Measurements from ENCODE around the gene LRPAP1.
"Not testable (repeated sequence)": the region's sequence is repeated elsewhere in the genome, so short reads cannot be mapped to it uniquely, and the experiment has no call there.

LRPAP1 gene

DNA sequence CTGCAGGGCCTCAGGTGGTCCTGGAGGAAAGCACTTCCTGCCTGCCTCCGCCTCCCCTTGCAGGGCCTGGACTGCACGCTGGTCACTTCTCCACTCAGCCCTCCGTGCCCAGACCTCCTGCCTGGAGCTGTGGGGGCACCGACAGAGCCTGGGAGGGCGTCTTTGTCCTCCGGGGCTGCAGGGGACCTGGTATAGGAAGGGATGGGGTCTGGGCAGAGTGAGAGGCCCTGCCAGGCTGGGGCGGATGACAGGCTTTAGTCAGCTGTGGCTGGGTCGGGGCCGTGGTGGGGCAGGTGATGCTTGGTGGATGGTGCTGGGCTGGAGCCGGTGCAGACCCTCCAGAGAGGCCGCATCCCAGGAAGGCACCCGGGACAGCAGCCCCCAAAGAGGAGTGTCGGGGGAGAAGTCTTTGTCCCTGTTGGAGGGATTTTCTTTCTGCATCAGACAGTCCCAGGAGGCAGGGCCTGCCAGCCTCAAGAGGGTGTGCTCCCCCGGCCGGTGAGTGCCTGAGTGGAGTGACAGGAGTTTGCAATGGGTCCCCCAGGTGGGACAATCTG is 67.8 kb downstream of the LRPAP1 start:
- DNase-seq (ENCODE audit: low spot score in 2 of 2) (no peak), ATAC-seq (no peak)
- H3K4me1 Mint-ChIP-seq, result no peaks in the 10 kb centered on the region
- no peaks in the 10 kb centered on the region for H3K9me3 Mint-ChIP-seq
- H3K4me3 Mint-ChIP-seq, result no peak overlapping the region
- H3K36me3 Mint-ChIP-seq, result no peaks in the 10 kb centered on the region
- H3K27ac Mint-ChIP-seq, result no peak overlapping the region

DNA sequence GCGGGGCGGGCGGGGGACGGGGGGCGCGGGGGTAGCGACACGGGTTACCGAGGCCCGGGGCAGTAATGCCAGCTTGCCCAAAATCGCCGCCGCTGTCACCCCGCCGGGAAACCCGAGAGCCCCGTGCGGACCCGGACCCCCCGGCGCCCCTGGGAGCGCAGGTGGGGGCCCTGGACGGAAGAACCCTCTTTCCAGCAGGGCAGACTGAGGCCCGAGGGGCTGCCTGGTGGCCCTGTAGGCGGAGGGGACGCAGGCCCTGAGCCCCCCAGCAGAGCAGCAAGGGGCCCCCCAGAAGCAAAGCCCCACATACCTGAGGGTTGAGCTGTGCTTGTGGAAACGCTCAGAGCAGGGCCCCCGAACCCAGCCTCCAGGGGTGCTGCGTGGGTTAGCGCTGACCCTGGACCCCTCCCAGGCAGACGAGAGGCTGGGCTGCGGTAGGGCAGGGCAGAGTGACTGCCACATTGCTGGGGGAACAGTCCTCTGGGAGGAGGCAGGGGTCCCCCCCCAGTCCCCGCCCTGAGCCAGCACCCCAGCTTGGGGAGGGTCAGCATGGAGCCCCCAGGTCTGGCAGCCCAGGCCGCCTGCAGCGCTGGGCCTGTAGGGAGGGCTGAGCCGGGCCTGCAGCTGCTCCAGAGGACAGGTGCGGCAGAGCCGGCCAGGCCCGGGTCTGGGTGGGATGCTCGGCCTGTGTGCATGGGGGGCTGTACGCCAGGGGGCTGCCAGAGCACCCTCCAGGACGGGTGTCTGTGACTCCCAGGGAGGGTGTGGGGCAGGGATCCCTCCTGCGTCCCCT is 68.5 kb downstream of the LRPAP1 start:
- H3K36me3 Mint-ChIP-seq, result no peaks in the 10 kb centered on the region
- no peak for DNase-seq (ENCODE audit: low spot score in 2 of 2)
- no peak for ATAC-seq
- H3K27ac Mint-ChIP-seq, result no peak overlapping the region
- H3K4me3 Mint-ChIP-seq, result no peak overlapping the region
- no peaks in the 10 kb centered on the region for H3K4me1 Mint-ChIP-seq
- H3K9me3 Mint-ChIP-seq, result no peaks in the 10 kb centered on the region

DNA sequence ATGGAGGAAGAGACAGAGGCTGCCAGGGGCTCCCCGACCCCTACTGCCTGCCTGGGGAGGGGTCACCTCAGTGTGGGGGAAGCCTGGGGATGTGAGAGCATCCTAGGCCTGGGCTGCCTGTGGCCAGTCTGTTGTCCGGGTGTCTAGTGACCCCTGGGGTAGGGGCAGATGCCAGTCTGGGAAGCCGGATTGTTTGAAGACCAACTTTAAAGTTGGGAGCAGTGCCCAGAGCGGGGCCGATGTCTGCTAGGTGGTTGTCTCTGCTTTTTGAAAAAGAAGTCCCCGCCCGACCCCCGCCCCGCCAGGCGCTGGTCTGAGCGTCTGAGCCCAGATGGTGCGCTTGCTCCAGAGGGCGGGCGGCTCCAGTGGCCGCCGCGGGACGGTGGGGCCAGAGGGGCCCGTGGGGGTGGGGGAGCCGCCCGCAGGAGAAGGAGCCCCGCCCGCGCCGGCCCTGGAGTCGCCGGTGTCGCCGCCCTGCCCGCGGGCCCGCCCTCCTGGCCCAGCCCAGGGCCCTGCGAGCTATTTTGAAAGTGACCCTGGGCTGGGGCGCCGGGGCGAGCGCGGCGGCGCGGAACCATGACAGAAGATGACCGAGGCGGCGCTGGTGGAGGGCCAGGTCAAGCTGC is 69.3 kb downstream of the LRPAP1 start, which contains the start of gene DOK7:
DOK7 (plus strand) TSS at position 517 of the 626 bp plus-strand sequence; CDS start at position 587, 70 bp downstream.
- Mint-ChIP-seq H3K27ac (no peak within 1 kb of the TSS), H3K9me3 (no peaks in the 10 kb centered on the region), H3K4me1 (no peaks in the 10 kb centered on the region), H3K4me3 (peak within 1 kb of the TSS; percentile 57), H3K36me3 (no peaks in the 10 kb centered on the region)
- ATAC-seq (peak; percentile 14), DNase-seq (ENCODE audit: low spot score in 2 of 2) (no peak)

DNA sequence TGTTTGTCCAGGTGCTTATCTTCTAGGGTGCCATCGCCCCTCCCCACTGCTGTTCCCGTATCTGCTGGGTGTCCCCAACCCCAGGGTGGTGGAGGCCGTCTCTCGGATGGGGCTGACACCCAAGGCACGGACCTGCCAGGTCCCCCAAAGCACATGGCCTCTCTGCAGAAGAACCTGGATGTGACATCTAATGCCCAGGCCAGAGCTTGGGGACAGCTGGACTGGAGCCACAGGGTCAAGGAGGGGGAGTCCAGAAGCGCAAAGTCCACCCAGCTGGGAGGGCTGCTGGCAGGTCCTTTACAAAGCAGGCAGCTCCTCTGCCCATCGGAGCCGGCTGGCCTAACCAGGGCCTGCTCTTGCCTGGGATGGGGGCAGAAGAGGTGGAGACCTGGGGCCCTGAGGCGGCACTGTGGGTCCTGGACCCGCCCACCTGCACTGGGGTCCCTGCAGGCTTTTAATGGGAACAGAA is 69.9 kb downstream of the LRPAP1 start:
- no peaks in the 10 kb centered on the region for H3K36me3 Mint-ChIP-seq
- ATAC-seq (no peak), DNase-seq (ENCODE audit: low spot score in 2 of 2) (no peak)
- no peak overlapping the region for H3K27ac Mint-ChIP-seq
- peak overlapping the region; percentile 57 for H3K4me3 Mint-ChIP-seq
- no peaks in the 10 kb centered on the region for H3K4me1 Mint-ChIP-seq
- no peaks in the 10 kb centered on the region for H3K9me3 Mint-ChIP-seq

DNA sequence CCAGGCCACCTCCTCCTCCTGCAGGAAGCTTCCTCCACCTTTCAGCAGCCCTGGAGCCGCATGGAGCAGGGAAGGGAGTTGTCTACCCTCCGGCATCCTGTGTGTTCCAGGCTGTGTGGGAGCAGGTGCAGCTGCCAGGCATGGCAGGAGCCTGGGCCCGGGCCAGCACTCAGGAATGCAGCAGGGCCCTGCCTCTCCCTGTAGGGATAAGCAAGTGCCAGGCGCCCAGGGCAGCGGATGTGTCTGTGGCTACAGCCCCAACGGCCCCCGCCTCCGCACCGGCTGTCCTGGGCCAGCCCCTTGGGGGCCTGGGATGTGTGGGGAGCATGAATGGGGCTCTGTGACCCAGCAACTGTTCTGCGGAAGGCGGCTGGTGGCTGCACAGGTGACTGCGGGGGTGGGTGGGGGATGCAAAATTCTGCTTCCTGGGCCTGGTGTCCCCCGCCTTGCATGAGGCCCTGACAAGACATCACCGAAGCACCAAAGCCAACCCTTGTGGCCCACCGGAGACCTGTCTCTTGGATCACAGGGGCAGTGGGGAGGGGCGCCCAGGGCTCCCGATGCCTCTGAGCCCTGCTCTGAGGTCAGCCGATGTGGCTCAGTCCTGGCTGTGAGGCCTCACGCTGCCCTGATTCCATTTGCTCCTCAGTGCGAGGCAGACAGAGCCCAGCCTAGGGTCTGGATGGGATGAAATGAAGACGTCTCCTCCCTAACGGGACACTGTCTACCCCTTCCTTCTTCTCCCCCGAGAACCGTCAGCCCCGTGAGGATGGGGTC is 70.5 kb downstream of the LRPAP1 start:
- no peak overlapping the region for H3K4me3 Mint-ChIP-seq
- H3K36me3 Mint-ChIP-seq, result no peaks in the 10 kb centered on the region
- H3K4me1 Mint-ChIP-seq, result no peaks in the 10 kb centered on the region
- H3K9me3 Mint-ChIP-seq, result no peaks in the 10 kb centered on the region
- peak; percentile 14 for ATAC-seq
- H3K27ac Mint-ChIP-seq, result no peak overlapping the region
- no peak for DNase-seq (ENCODE audit: low spot score in 2 of 2)

DNA sequence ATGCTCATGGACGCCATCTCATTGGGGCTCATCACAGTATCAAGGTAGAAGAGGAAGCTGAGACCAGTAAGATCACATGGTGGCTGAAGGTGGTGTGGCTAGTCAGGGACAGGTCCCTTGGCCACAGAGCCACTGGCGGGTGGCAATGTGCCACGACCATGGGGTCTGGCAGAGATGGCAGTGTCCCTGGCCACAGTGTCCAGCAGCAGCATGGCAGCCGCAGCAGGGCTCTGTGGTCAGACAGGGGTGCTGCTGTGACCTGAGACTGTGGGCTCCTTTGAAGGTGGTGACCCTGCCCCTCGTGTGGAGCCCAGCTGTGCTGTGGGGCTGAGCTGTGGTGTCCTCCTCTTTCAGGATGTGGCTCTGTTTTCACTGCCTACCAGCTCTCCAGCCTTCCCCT is 71.3 kb downstream of the LRPAP1 start:
- no peak for ATAC-seq

DNA sequence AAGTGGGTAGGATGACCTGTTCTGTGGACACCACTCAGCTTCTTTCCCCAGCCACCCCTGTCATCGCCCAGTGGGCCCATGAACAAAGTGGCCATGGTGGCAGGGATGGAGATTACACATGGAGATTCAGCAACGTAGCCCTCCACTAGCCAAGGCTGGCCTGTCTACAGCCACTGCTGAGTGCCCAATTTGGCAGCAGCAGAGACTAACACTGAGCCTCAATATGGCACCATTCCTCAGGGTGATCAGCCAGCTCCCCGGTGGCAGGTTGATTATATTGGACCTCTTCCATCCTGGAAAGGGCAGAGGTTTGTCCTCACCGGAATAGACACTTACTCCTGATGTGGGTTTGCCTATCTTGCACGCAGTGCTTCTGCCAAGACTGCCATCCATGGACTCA is 73.1 kb downstream of the LRPAP1 start:
- not testable (repeated sequence) for ATAC-seq; H3K27ac Mint-ChIP-seq; H3K4me3 Mint-ChIP-seq; DNase-seq (ENCODE audit: low spot score in 2 of 2); H3K9me3 Mint-ChIP-seq; H3K36me3 Mint-ChIP-seq; H3K4me1 Mint-ChIP-seq

More for the DNA sequence above, 71.3 kb downstream of the LRPAP1 start:
- no peaks in the 10 kb centered on the region for H3K9me3 Mint-ChIP-seq
- no peak for DNase-seq (ENCODE audit: low spot score in 2 of 2)
- no peaks in the 10 kb centered on the region for H3K4me1 Mint-ChIP-seq
- no peak overlapping the region for H3K4me3 Mint-ChIP-seq
- H3K36me3 Mint-ChIP-seq, result no peaks in the 10 kb centered on the region
- H3K27ac Mint-ChIP-seq, result no peak overlapping the region

DNA sequence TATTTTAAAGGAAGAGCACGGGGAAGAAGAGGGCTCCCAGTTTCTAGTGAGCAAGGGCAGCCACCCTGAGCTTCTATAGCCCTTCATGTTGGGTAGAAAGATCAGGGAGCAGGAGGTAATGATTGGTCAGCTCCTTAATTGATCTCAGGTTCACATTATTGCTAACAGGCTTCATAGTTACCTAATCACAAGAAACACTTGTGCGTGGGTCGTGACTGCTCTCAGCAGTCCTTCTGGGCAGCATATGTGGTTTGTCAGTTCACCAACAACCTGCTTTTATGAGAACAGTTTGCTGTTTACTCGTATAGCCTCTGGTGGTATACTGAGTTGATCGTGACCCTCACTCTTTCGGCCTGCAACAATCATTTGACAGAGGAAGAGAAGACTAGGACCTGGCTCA is 73.9 kb downstream of the LRPAP1 start:
- Mint-ChIP-seq H3K9me3 (peaks cover 8% of the 10 kb centered on the region), H3K27ac (no peak overlapping the region), H3K4me1 (no peaks in the 10 kb centered on the region), H3K4me3 (no peak overlapping the region), H3K36me3 (no peaks in the 10 kb centered on the region)
- DNase-seq (ENCODE audit: low spot score in 2 of 2) (no peak), ATAC-seq (no peak)

DNA sequence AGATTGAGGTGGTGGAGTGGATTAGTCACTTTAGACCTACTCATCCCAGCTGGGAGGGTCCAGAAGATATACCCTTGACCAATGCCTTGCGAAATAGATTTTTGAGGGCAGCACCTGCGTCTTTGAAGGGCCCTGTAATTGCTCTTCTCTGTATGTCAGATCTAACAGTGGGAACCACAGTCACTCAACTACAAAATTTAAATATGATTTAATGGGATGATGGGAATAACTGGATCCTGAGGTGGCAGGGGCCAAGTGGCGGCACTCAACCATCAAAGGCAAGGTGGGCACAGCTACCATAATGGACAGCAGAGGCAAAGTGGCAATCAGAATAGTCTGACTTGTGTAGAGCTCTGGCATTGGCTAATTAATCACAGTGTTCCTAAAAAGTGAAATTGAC is 76.6 kb downstream of the LRPAP1 start:
- DNase-seq (ENCODE audit: low spot score in 2 of 2); H3K4me1 Mint-ChIP-seq; H3K4me3 Mint-ChIP-seq; ATAC-seq; H3K36me3 Mint-ChIP-seq; H3K9me3 Mint-ChIP-seq; H3K27ac Mint-ChIP-seq: not testable (repeated sequence)

Data from stimulated activated effector memory CD8-positive, alpha-beta T cell treated with anti-CD3 and anti-CD28 coated beads, Interleukin-12 subunit alpha, Interleukin-12 subunit beta, amount 100 ng/mL, for 72 hours (primary cell).